K562 (cell line): ENCODE data around the gene RNF168. TPM values are rescaled to one million over a fixed set of nuclear protein-coding genes. Genes with fewer than 3 reads are reported as not detected.

Experiments
- CHAMP1 ChIP-seq: fragments of 450-650 bp; IDR thresholded peaks from 2 replicates; pipeline ENCODE4 v1.6.1; 2016; ENCODE audit warnings: mild to moderate bottlenecking
- CHD2 ChIP-seq: IDR thresholded peaks from 2 replicates; pipeline ENCODE4 v1.6.1; 2011; ENCODE audit warnings: low read depth, low read length
- ELF1 ChIP-seq: fragments of 200-800 bp; sonication (Bioruptor generic); IDR thresholded peaks from 2 replicates; pipeline ENCODE4 v1.6.1; 2016; ENCODE audit warnings: missing genetic modification characterization, missing compliant biosample characterization
- FOXJ2 ChIP-seq: fragments of 200-800 bp; sonication (Bioruptor generic); IDR thresholded peaks from 2 replicates; pipeline ENCODE4 v1.6.1; 2016; ENCODE audit warnings: missing genetic modification characterization, missing compliant biosample characterization
- MAZ ChIP-seq, 2 experiments: fragments of 450-650 bp in 1 of 2; sonication (generic) in 1 of 2; formaldehyde crosslinking; IDR thresholded peaks in 1 of 2; conservative IDR thresholded peaks in 1 of 2; 2 replicates each; pipeline versions ENCODE4 v1.4.0 to v1.5.0; 2020; ENCODE audit warnings: mild to moderate bottlenecking in 1 of 2, missing genetic modification reagents in 1 of 2
- MTA1 ChIP-seq: fragments of 450-650 bp; IDR thresholded peaks from 2 replicates; pipeline ENCODE4 v1.6.1; 2017; ENCODE audit warnings: borderline replicate concordance
- POLR2H ChIP-seq: IDR thresholded peaks from 2 replicates; pipeline ENCODE4 v1.6.1; 2016; ENCODE audit warnings: missing genetic modification characterization, low read depth, mild to moderate bottlenecking, control low read depth, missing compliant biosample characterization, moderate library complexity
- RBM15 ChIP-seq: fragments of 200-400 bp; formaldehyde crosslinking; IDR thresholded peaks from 2 replicates; pipeline ENCODE4 v1.6.1; 2018; ENCODE audit warnings: mild to moderate bottlenecking, low read length, moderate library complexity; ENCODE audit not compliant: insufficient read depth
- RUNX1 ChIP-seq: sonication (generic); IDR thresholded peaks from 2 replicates; pipeline ENCODE4 v1.6.1; 2016; ENCODE audit warnings: antibody characterized with exemption, low read depth
- SFPQ ChIP-seq: fragments of 200-400 bp; formaldehyde crosslinking; IDR thresholded peaks from 2 replicates; pipeline ENCODE4 v1.6.1; 2017; ENCODE audit warnings: mild to moderate bottlenecking, low read depth, low read length, moderate library complexity
- TSHZ1 ChIP-seq: fragments of 250-450 bp; sonication (Bioruptor Pico); IDR thresholded peaks from 2 replicates; pipeline ENCODE4 v1.4.0; 2020; ENCODE audit warnings: mild to moderate bottlenecking, moderate library complexity
- ZFP30 ChIP-seq: fragments of 250-450 bp; sonication (Bioruptor Pico); IDR thresholded peaks from 2 replicates; pipeline ENCODE4 v1.8.0; 2022; ENCODE audit warnings: moderate library complexity, mild to moderate bottlenecking, inconsistent platforms, borderline replicate concordance
- ZNF584 ChIP-seq: fragments of 200-800 bp; sonication (Bioruptor generic); IDR thresholded peaks from 2 replicates; pipeline ENCODE4 v1.6.1; 2016; ENCODE audit warnings: low read depth, mild to moderate bottlenecking, missing genetic modification characterization, missing compliant biosample characterization
- ZNF717 ChIP-seq: fragments of 250-450 bp; sonication (Bioruptor Pico); IDR thresholded peaks from 2 replicates; pipeline ENCODE4 v1.5.0; 2021
- ZNF77 ChIP-seq: fragments of 250-450 bp; sonication (Bioruptor Pico); IDR thresholded peaks from 2 replicates; pipeline ENCODE4 v1.5.0; 2020
- polyA plus RNA-seq, 8 experiments: library from polyadenylated mRNA; depleted of rRNA in 4 of 8; stranded (reverse) in 5 of 8; unstranded in 3 of 8; fragments of >200 nt; fragmentation: Nextera tagmentation in 2 of 8; fragmentation: Illumina TruSeq in 1 of 8; extraction: Ambion mirVana in 2 of 8; extraction: Trizol in 1 of 8; gene quantifications; 2 replicates each; pipeline versions ENCODE4 v1.2.1 to v1.2.3, GENCODE V29; 2011 to 2014; ENCODE audit warnings: inconsistent platforms in 1 of 8, missing spikeins in 1 of 8
- total RNA-seq, 7 experiments: library from RNA; depleted of rRNA in 6 of 7; stranded (reverse); fragments of >200 nt in 6 of 7; fragmentation: Illumina TruSeq in 2 of 7; extraction: Trizol in 2 of 7; gene quantifications; 2 replicates each; pipeline versions ENCODE4 v1.2.1 to v1.2.3, GENCODE V29; 2011 to 2021; ENCODE audit warnings: low replicate concordance in 1 of 7

The RNF168 gene
- total and polyA plus RNA-seq, 9 of the 15 experiments (the other 6 are each of a cell fraction or from before 2014, with no cell fraction given): 6.0 to 32.1 (median 16.6) TPM

- TF ChIP-seq TSHZ1 (CRISPR knock-in tag) (no peak), RUNX1 (no peak), CHD2 (no peak), MTA1 (no peak), CHAMP1 (no peak), SFPQ (no peak), ZNF717 (CRISPR knock-in tag) (no peak), RBM15 (no peak), MAZ (CRISPR knock-in tag; conservative IDR thresholded peaks at IDR 0.05 in 1 of 2, IDR thresholded peaks at IDR 0.05 in 1 of 2) (0 out of 4 replicates have a peak, but pooled peaks of 1 of the 2 experiments have one; percentile 9), ELF1 (no peak), ZNF77 (CRISPR knock-in tag) (no peak), FOXJ2 (no peak), ZFP30 (CRISPR knock-in tag) (no peak), ZNF584 (CRISPR knock-in tag) (no peak), POLR2H (no peak)
Observed at GRCh38 chr3:196517162-196517800, 13.7 kb upstream of the RNF168 start (continued).
